ENCODE results near the gene ATG4D. TPM values are rescaled to one million over a fixed set of nuclear protein-coding genes. Genes with fewer than 3 reads are reported as not detected.

ATG4D gene
- total RNA-seq, 1 experiment from 2014 or later: 59.4 TPM

DNA sequence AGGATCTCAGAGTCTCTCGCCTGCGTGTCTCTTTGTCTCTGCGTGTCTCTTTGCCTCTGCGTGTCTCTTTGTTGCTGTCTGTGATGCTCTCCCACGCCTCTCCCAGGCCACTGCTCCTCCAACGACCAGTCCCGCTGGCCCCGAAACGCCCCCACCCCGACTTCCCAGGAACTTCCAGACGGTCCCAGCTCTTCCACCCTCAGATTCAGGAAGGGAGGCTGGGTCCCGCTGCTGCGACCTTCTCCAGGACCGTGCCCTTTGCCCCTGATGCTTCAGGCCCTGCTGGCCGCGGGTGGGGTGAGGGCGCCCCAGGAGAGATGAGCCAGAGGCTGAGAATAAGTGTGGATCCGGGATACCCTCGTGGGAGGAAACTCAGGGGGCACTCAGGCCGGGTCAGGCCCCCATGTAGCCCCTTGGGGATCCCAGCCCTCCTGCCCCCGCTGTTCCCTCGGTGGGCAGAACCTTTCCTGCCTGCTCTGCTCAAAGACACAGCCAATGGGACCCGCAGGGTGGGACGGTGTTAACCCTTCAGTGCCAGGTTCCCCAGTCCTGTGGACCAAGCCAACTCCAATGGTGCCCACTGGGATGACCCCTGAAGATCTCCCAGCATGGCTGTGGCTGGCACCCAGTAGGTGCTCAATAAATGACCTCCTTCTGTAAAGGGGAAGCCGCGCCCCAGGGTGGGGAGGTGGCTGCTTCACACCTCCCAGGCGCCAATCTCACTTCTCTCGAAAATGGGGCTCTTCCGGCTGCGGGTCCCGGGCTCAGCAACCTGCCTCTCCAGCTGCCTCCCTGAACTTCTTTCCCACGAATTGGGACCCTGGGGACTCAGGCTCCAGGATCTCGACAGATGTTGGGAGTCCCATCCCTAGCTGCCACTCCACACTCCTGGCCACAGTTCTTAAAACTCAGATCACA is 25.0 kb upstream of the ATG4D start:
- TF ChIP-seq, protein P1, sequence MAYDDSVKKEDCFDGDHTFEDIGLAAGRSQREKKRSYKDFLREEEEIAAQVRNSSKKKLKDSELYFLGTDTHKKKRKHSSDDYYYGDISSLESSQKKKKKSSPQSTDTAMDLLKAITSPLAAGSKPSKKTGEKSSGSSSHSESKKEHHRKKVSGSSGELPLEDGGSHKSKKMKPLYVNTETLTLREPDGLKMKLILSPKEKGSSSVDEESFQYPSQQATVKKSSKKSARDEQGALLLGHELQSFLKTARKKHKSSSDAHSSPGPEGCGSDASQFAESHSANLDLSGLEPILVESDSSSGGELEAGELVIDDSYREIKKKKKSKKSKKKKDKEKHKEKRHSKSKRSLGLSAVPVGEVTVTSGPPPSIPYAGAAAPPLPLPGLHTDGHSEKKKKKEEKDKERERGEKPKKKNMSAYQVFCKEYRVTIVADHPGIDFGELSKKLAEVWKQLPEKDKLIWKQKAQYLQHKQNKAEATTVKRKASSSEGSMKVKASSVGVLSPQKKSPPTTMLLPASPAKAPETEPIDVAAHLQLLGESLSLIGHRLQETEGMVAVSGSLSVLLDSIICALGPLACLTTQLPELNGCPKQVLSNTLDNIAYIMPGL (CRISPR knock-in tag; IDR thresholded peaks at IDR 0.05): 0 out of 2 replicates have a peak, but pooled peaks have one; percentile 33
- TF ChIP-seq TCF7 (CRISPR knock-in tag; IDR thresholded peaks at IDR 0.05; ENCODE audit: low read depth): no peak
- H3K4me1 Mint-ChIP-seq: peaks cover 31% of the 10 kb centered on the region
- no peaks in the 10 kb centered on the region for H3K9me3 Mint-ChIP-seq
- DNase-seq (ENCODE audit: low spot score) (peak; percentile 45), ATAC-seq (no peak)
- peaks cover 2% of the 10 kb centered on the region; the same call in 1 of the 2 replicates for H3K36me3 Mint-ChIP-seq
- H3K27me3 Mint-ChIP-seq (ENCODE audit: low read depth): peaks cover 61% of the 10 kb centered on the region
- ChIA-PET POLR2A (no interaction called here), CTCF (interaction anchor here (0.6 to 4.4 kb wide), 14 partner anchors 8 to 348 kb away, joined by 3 to 17 read pairs (median 5); partner anchors contain the start of gene ATG4D)
- H3K4me3 Mint-ChIP-seq: peak overlapping the region; percentile 80
- no peak overlapping the region for H3K27ac Mint-ChIP-seq

DNA sequence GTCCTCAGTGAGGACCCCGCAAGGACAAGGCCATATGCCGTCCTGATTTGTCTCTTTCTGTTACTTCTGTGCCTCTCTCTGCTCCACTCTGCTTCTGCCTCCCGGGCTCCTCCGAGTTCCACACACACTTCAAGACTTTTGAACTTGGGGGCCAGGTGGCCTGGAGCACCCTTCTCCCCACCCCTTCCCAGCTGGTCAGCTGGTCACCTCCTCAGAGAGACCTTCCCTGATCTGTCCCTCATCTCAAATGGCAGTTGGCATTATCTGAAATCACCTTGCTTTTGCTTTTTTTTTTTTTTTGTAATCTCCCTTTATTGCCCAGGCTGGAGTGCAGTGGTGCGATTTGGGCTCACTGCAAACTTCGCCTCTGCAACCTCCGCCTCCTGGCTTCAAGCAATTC is 24.3 kb upstream of the ATG4D start:
- H3K4me3 Mint-ChIP-seq: peak overlapping the region; percentile 39
- peaks cover 54% of the 10 kb centered on the region for H3K27me3 Mint-ChIP-seq (ENCODE audit: low read depth)
- no peak for ATAC-seq
- H3K36me3 Mint-ChIP-seq: peaks cover 2% of the 10 kb centered on the region; the same call in 1 of the 2 replicates
- peaks cover 31% of the 10 kb centered on the region for H3K4me1 Mint-ChIP-seq
- ChIA-PET POLR2A (interaction anchor here (1.1 kb wide), 1 partner anchor 48 kb away, joined by 3 read pairs; no protein-coding TSS in a partner anchor), CTCF (interaction anchor here (0.7 to 4.4 kb wide), 9 partner anchors 9 to 684 kb away, joined by 4 to 17 read pairs (median 5); no protein-coding TSS in a partner anchor)
- H3K27ac Mint-ChIP-seq: no peak overlapping the region
- no peak for TF ChIP-seq EMX1 (CRISPR knock-in tag; IDR thresholded peaks at IDR 0.05)
- TF ChIP-seq, protein P2, sequence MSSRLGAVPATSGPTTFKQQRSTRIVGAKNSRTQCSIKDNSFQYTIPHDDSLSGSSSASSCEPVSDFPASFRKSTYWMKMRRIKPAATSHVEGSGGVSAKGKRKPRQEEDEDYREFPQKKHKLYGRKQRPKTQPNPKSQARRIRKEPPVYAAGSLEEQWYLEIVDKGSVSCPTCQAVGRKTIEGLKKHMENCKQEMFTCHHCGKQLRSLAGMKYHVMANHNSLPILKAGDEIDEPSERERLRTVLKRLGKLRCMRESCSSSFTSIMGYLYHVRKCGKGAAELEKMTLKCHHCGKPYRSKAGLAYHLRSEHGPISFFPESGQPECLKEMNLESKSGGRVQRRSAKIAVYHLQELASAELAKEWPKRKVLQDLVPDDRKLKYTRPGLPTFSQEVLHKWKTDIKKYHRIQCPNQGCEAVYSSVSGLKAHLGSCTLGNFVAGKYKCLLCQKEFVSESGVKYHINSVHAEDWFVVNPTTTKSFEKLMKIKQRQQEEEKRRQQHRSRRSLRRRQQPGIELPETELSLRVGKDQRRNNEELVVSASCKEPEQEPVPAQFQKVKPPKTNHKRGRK (CRISPR knock-in tag; IDR thresholded peaks at IDR 0.05; ENCODE audit: borderline replicate concordance): no peak
- TF ChIP-seq ETV6 (CRISPR knock-in tag; IDR thresholded peaks at IDR 0.05): no peak
- TF ChIP-seq ZNF423 (CRISPR knock-in tag; IDR thresholded peaks at IDR 0.05): no peak
- TF ChIP-seq, protein P3, sequence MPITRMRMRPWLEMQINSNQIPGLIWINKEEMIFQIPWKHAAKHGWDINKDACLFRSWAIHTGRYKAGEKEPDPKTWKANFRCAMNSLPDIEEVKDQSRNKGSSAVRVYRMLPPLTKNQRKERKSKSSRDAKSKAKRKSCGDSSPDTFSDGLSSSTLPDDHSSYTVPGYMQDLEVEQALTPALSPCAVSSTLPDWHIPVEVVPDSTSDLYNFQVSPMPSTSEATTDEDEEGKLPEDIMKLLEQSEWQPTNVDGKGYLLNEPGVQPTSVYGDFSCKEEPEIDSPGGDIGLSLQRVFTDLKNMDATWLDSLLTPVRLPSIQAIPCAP (CRISPR knock-in tag; IDR thresholded peaks at IDR 0.05): no peak
- TF ChIP-seq ZNF219 (CRISPR knock-in tag; IDR thresholded peaks at IDR 0.05; ENCODE audit: borderline replicate concordance): no peak
- no peak for TF ChIP-seq TEAD1 (CRISPR knock-in tag; IDR thresholded peaks at IDR 0.05)
- no peak for TF ChIP-seq ZNF263 (CRISPR knock-in tag; IDR thresholded peaks at IDR 0.05; ENCODE audit: low read depth)
- TF ChIP-seq, protein P4, sequence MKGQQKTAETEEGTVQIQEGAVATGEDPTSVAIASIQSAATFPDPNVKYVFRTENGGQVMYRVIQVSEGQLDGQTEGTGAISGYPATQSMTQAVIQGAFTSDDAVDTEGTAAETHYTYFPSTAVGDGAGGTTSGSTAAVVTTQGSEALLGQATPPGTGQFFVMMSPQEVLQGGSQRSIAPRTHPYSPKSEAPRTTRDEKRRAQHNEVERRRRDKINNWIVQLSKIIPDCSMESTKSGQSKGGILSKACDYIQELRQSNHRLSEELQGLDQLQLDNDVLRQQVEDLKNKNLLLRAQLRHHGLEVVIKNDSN (CRISPR knock-in tag; IDR thresholded peaks at IDR 0.05): no peak
- TF ChIP-seq, protein P5, sequence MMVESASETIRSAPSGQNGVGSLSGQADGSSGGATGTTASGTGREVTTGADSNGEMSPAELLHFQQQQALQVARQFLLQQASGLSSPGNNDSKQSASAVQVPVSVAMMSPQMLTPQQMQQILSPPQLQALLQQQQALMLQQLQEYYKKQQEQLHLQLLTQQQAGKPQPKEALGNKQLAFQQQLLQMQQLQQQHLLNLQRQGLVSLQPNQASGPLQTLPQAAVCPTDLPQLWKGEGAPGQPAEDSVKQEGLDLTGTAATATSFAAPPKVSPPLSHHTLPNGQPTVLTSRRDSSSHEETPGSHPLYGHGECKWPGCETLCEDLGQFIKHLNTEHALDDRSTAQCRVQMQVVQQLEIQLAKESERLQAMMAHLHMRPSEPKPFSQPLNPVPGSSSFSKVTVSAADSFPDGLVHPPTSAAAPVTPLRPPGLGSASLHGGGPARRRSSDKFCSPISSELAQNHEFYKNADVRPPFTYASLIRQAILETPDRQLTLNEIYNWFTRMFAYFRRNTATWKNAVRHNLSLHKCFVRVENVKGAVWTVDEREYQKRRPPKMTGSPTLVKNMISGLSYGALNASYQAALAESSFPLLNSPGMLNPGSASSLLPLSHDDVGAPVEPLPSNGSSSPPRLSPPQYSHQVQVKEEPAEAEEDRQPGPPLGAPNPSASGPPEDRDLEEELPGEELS (CRISPR knock-in tag; IDR thresholded peaks at IDR 0.05): no peak
- no peak for TF ChIP-seq FOXJ3 (CRISPR knock-in tag; IDR thresholded peaks at IDR 0.05; ENCODE audit: borderline replicate concordance)
- no peak for TF ChIP-seq CBFB (CRISPR knock-in tag; IDR thresholded peaks at IDR 0.05; ENCODE audit: low read depth)
- TF ChIP-seq, protein P1 (CRISPR knock-in tag; IDR thresholded peaks at IDR 0.05): no peak
- TF ChIP-seq, protein P6, sequence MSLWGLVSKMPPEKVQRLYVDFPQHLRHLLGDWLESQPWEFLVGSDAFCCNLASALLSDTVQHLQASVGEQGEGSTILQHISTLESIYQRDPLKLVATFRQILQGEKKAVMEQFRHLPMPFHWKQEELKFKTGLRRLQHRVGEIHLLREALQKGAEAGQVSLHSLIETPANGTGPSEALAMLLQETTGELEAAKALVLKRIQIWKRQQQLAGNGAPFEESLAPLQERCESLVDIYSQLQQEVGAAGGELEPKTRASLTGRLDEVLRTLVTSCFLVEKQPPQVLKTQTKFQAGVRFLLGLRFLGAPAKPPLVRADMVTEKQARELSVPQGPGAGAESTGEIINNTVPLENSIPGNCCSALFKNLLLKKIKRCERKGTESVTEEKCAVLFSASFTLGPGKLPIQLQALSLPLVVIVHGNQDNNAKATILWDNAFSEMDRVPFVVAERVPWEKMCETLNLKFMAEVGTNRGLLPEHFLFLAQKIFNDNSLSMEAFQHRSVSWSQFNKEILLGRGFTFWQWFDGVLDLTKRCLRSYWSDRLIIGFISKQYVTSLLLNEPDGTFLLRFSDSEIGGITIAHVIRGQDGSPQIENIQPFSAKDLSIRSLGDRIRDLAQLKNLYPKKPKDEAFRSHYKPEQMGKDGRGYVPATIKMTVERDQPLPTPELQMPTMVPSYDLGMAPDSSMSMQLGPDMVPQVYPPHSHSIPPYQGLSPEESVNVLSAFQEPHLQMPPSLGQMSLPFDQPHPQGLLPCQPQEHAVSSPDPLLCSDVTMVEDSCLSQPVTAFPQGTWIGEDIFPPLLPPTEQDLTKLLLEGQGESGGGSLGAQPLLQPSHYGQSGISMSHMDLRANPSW (CRISPR knock-in tag; conservative IDR thresholded peaks at IDR 0.05; ENCODE audit: low read depth): no peak
- TF ChIP-seq, protein P7, sequence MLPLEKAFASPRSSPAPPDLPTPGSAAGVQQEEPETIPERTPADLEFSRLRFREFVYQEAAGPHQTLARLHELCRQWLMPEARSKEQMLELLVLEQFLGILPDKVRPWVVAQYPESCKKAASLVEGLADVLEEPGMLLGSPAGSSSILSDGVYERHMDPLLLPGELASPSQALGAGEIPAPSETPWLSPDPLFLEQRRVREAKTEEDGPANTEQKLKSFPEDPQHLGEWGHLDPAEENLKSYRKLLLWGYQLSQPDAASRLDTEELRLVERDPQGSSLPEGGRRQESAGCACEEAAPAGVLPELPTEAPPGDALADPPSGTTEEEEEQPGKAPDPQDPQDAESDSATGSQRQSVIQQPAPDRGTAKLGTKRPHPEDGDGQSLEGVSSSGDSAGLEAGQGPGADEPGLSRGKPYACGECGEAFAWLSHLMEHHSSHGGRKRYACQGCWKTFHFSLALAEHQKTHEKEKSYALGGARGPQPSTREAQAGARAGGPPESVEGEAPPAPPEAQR (CRISPR knock-in tag; IDR thresholded peaks at IDR 0.05): no peak
- TF ChIP-seq ESRRA (CRISPR knock-in tag; IDR thresholded peaks at IDR 0.05; ENCODE audit: borderline replicate concordance): no peak
- TF ChIP-seq ZNF396 (CRISPR knock-in tag; IDR thresholded peaks at IDR 0.05; ENCODE audit: borderline replicate concordance): no peak
- no peak for DNase-seq (ENCODE audit: low spot score)
- no peaks in the 10 kb centered on the region for H3K9me3 Mint-ChIP-seq
